Iris pigment epithelial cell (primary cell): ENCODE results near the gene FARS2.

Source experiments
- DNase-seq: peaks from one replicate; pipeline ENCODE4 v3.0.0-alpha.2; 2011; ENCODE audit warnings: low read depth

The FARS2 gene

GRCh38 chr6:5249451-5250122 is 11.7 kb upstream of the FARS2 start:
- peak; percentile 56 for DNase-seq

GRCh38 chr6:5250451-5250850 is 10.9 kb upstream of the FARS2 start:
- no peak for DNase-seq

GRCh38 chr6:5250911-5251310 is 10.4 kb upstream of the FARS2 start:
- no peak for DNase-seq

- no peak for DNase-seq
These were observed 4.4 kb upstream of the FARS2 start for GRCh38 chr6:5256952-5257351.

- DNase-seq = no peak
These were observed 3.9 kb upstream of the FARS2 start for GRCh38 chr6:5257400-5257799.

- DNase-seq = no peak
These were observed 1.9 kb upstream of the FARS2 start for GRCh38 chr6:5259428-5259827.

- DNase-seq = peak; percentile 68
These were observed 1.1 kb upstream of the FARS2 start for GRCh38 chr6:5260111-5260620.

GRCh38 chr6:5261545-5262109 is 314 bp downstream of the FARS2 start:
- no peak for DNase-seq

GRCh38 chr6:5266423-5266822 is 5.1 kb downstream of the FARS2 start:
- DNase-seq = no peak

- no peak for DNase-seq
These were observed 8.9 kb downstream of the FARS2 start for GRCh38 chr6:5270093-5270680.

GRCh38 chr6:5271926-5272325 is 10.6 kb downstream of the FARS2 start:
- DNase-seq = no peak

GRCh38 chr6:5274231-5274630 is 12.9 kb downstream of the FARS2 start:
- peak; percentile 39 for DNase-seq

- DNase-seq = peak; percentile 11
These were observed 14.2 kb downstream of the FARS2 start for GRCh38 chr6:5275497-5275896.

GRCh38 chr6:5276581-5276980 is 15.3 kb downstream of the FARS2 start:
- DNase-seq = no peak

GRCh38 chr6:5277589-5277988 is 16.3 kb downstream of the FARS2 start:
- no peak for DNase-seq

GRCh38 chr6:5278047-5278446 is 16.7 kb downstream of the FARS2 start:
- DNase-seq = no peak

- DNase-seq = no peak
These were observed 17.3 kb downstream of the FARS2 start for GRCh38 chr6:5278565-5279120.

- no peak for DNase-seq
These were observed 18.6 kb downstream of the FARS2 start for GRCh38 chr6:5279891-5280338.

GRCh38 chr6:5280920-5281319 is 19.6 kb downstream of the FARS2 start:
- no peak for DNase-seq

- no peak for DNase-seq
These were observed 20.9 kb downstream of the FARS2 start for GRCh38 chr6:5282191-5282623.

GRCh38 chr6:5285081-5285480 is 23.8 kb downstream of the FARS2 start:
- no peak for DNase-seq

GRCh38 chr6:5285526-5285925 is 24.2 kb downstream of the FARS2 start:
- DNase-seq = no peak

- no peak for DNase-seq
These were observed 25.5 kb downstream of the FARS2 start for GRCh38 chr6:5286780-5287179.
